Stimulated activated CD8-positive, alpha-beta memory T cell treated with anti-CD3 and anti-CD28 coated beads, Interleukin-7, amount 100 ng/mL, for 1 hour (primary cell): ENCODE measurements around the gene LGALS12.
A peak's percentile ranks its signal among the peaks of the same experiment; 100 is the strongest.

Experiments
- DNase-seq, 2 donors: peaks; one replicate each; pipeline ENCODE4 v3.0.0-alpha.2; 2020; ENCODE audit warnings: low read depth in 2 of 2

Gene LGALS12

DNA sequence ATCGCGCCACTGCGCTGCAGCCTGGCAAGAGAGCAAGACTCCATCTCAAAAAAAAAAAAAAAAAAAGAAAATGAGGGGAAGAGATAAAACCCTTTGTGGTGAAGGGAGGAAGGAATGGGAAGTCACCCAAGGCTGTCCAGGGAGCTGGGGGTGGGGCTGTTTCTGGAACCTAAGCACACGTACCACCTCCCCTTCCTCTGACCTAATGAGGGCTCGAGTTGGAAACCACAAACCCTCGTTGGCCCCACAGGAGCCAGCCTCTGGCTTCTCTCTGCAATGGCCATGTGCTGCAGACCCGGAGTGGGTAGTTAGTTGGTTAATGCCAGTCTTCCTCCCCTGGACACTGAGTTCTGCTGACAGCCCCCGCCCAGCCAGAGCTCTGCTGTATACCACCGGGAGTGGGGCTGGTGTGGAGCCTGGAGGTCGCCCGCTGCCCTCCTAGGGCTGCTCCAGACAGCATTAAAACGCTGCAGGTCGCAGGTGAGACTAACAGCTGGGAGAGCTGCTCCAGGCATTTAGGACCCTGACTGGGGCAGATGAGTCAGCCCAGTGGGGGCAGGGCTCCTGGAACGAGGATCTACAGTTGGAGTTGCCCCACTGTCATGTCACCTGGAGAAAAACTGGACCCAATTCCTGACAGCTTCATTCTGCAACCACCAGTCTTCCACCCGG is at the start of gene LGALS12:
Gene LGALS12, plus strand, starts transcription at position 228 of the 672 bp plus-strand sequence. Its CDS starts 375 bp downstream, at position 603.
- DNase-seq: no peak

GRCh38 chr11:63459586-63459985 is 46.3 kb upstream of the LGALS12 start:
- no peak for DNase-seq

- no peak for DNase-seq
Measured at GRCh38 chr11:63462137-63462536, 43.7 kb upstream of the LGALS12 start.

GRCh38 chr11:63470311-63470710 is 35.6 kb upstream of the LGALS12 start:
- DNase-seq: no peak

DNA sequence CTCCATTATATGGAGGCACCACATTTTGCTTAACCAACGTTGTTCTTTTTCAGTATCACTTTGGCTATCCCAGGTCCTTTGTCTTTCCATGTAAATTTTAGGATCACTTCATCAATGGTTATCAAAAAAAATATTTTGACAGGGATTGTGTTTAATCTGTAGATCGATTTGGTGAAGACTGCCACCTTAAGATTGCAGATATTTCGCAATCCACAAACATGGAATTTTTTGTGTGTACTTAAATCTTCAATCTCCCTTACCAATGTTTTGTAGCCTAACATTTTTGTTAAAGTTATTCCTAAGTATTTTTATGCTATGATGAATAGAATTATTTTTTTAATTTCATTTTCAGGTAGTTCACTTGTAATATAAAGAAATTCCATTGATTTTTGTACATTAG is 33.5 kb upstream of the LGALS12 start:
- no peak for DNase-seq

DNA sequence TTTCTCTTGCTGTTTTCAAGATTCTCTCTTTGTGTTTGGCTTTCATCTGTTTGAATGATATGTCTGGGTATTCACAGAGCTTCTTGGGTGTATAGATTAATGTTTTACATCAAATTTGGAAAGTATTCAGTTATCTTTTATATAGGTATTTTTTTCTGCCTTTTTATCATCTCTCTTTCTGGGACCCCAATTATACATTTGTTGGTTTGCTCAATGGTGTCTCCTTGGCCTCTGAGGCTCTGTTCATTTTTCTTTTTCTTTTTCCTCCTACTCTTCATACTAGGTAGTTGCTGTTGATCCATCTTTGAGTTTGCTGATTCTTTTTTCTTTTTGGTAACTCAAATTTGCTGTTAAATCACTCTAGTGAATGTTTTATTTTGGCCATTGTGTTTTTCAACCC is 29.3 kb upstream of the LGALS12 start:
- DNase-seq: no peak

- peak; percentile 13 to 25 for DNase-seq
Measured at GRCh38 chr11:63478896-63479295, 27.0 kb upstream of the LGALS12 start.

DNA sequence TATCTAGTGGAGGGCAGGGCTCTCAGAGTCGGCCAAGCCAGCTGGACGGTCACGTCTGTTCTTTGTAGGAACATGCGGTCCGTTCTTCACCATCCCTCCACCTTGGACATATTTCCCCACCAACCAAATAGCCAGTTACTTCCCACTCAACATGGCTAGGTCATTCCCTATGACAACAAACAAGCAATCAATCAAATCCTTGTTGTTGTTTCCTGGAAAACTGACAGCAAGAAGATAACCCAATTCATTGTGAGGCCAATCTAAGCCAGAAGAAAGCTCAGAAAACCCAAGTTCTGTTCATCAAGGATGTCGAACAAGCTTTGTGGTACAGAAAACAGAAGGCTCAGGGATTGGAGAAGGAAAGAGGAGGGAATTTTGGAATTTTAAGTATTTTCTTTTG is 25.8 kb upstream of the LGALS12 start:
- no peak for DNase-seq

- DNase-seq: no peak
Measured at GRCh38 chr11:63485777-63486176, 20.1 kb upstream of the LGALS12 start.

GRCh38 chr11:63488789-63489188 is 17.1 kb upstream of the LGALS12 start:
- no peak for DNase-seq

- no peak for DNase-seq
Measured at GRCh38 chr11:63489879-63490278, 16.0 kb upstream of the LGALS12 start.

- no peak for DNase-seq
Measured at GRCh38 chr11:63490551-63491239, 15.2 kb upstream of the LGALS12 start, which contains the start of gene PLAAT5. Gene PLAAT5, minus strand, starts transcription at chr11:63491167. Its CDS starts 133 bp downstream, at chr11:63491034.

GRCh38 chr11:63491240-63491587 is 14.7 kb upstream of the LGALS12 start:
- no peak for DNase-seq

GRCh38 chr11:63491636-63492372 is 14.1 kb upstream of the LGALS12 start:
- DNase-seq: no peak

DNA sequence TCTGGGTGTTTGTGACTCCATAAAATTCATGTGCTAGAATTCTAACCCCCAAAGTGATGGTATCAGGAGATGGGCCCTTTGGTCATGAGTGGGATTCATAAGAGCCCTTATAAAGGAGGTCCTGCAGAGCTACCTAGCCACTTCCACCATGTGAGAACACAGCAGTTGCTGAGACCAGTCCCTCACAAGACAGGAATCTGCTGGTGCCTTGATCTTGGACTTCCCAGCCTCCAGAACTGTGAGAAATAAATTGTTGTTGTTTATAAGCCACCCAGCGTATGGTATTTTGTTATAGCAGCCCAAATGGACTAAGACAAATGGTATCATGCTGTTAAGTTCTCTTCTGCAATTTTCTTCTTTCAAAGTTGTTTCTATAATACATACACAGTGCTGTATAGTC is 13.4 kb upstream of the LGALS12 start:
- DNase-seq: no peak

DNA sequence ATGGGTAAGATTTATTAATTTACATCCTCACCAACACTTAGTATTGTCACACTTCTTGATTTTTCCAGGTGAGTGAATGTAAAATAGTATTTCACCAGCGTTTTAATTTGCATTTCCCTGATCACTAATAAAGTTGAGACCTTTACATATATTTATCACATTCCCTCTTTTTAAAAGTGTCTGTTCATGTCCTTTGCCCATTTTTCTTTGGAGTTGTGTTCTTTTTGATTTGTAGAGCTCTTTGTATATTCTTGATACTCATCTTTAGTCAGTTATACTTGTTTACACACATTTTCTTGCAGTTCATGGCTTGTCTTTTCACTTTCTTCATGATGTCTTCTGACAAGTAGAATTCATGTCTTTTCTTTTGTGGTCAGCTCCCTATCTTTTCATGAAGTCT is 12.8 kb upstream of the LGALS12 start:
- no peak for DNase-seq

DNA sequence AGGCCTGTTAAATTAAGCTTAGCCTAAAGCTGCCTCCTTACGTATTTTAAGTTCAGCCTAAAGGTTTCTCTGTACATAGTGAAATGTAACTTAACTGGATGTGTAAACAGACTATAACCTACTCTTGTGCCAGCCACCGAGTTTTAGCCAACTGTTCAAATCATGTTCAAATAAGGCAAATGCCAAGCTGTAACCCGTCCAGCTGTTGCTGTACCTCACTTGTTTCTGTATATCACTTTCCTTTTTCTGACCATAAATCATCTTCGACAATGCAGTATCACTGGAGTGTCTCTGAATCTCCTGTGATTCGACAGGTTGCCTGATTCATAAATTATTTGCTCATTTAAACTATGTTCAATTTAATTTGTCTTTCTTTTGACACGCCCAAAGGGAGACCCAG is 10.9 kb upstream of the LGALS12 start:
- DNase-seq: no peak

DNA sequence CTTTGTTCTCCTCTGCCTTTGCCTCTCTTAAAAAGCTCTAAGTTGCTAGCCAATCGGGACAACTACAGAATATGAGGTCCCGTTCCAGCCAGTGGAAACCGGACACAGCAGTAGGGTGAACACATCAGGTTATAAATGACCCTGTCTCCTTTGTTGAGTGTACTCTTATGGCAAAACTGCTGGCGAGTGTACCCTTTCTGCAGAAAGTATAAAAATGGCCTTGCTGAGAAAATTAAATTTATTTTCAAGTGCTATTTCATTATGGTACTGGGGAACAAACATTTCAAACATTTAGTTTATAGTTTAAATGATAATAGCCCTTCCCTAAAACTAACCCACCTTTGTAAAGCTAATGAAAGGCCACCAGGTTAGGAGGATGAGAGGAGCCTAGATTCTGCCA is 6.0 kb upstream of the LGALS12 start:
- no peak for DNase-seq

DNA sequence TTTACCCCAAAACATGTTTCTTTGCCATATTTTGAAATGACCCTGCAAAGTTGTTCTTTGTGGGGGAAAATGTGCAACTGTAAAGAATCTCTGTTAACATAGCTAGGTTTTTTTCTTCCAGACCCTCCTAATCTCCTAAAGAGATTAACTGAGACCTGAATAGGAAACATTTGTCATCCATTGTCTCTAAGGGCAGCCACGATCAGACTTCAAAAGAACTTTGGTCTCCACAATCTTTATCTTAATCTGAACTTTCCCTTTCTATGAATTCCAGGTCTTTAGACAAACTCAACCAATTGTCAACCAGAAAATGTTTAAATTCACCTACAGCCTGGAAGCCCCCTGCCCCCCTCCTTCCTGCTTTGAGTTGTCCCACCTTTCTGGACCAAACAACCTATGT is 4.6 kb upstream of the LGALS12 start:
- DNase-seq: no peak

DNA sequence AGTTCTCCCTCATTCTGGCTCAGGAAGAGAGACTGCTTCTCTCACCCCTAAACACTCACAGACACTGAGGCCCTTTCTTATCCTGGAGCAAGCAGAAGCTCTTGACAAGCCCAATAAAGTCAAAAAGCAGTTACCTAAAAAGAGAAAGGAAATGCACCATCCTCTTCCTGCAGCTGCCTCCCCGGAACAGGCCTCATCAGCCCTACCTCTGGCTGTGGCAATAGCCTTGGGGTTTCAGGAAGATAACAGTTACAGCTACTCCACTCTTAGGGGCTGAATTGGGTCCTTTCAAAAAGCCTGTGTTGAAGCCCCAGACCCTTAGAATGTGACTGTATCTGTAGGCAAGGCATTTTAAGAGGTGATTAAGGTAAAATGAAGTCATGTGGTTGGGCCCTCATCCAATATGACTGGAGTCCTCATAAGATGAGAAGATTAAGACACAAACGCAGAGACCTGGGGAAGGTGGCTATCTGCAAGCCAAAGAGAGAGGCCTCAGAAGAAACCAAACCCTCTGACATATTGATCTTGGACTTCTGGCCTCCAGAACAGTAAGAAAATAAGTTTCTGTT is 3.5 kb upstream of the LGALS12 start:
- no peak for DNase-seq

GRCh38 chr11:63503492-63503891 is 2.4 kb upstream of the LGALS12 start:
- DNase-seq: no peak

DNA sequence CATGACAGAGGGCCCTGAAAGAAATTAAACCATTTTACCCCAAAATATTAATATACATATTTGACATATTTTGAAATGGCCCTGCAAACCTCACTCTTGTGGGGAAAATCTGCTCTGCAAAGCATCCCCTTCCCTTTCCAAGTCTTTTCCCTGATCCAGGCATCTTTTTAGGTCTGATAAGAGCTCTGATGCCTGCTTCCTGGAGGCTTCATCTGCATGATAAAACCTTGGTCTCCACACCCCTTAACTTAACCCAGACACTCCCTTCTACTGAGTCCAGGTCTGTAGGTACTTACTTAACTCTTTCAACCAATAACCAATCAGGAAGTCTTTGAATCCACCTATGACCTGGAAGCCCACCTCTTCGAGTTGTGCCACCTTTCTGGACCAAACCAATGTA is 1.8 kb upstream of the LGALS12 start:
- no peak for DNase-seq
